ENCODE measurements around the gene EPHA6.
A peak's percentile ranks its signal among the peaks of the same experiment; 100 is the strongest.

Gene EPHA6

GRCh38 chr3:96986241-96986640, 171.8 kb downstream of the EPHA6 start:
- no peak overlapping the region for H3K4me3 ChIP-seq (ENCODE audit: low read depth, low read length)
- TF ChIP-seq CTCF (IDR thresholded peaks at IDR 0.05; ENCODE audit: control insufficient read depth, extremely low read depth, insufficient read depth) = no peak
- peak; percentile 86 for DNase-seq (ENCODE audit: low read depth)

- no peak overlapping the region for H3K4me3 ChIP-seq (ENCODE audit: low read depth, low read length)
- no peak for DNase-seq (ENCODE audit: low read depth)
- no peak for TF ChIP-seq CTCF (IDR thresholded peaks at IDR 0.05; ENCODE audit: control insufficient read depth, extremely low read depth, insufficient read depth)
Observed at GRCh38 chr3:96991231-96991630, 176.8 kb downstream of the EPHA6 start.

- DNase-seq (ENCODE audit: low read depth) = no peak
- TF ChIP-seq CTCF (IDR thresholded peaks at IDR 0.05; ENCODE audit: control insufficient read depth, extremely low read depth, insufficient read depth) = no peak
- H3K4me3 ChIP-seq (ENCODE audit: low read depth, low read length) = no peak overlapping the region
Observed at GRCh38 chr3:96991800-96992365, 177.5 kb downstream of the EPHA6 start.

- no peak for DNase-seq (ENCODE audit: low read depth)
- no peak overlapping the region for H3K4me3 ChIP-seq (ENCODE audit: low read depth, low read length)
- TF ChIP-seq CTCF (IDR thresholded peaks at IDR 0.05; ENCODE audit: control insufficient read depth, extremely low read depth, insufficient read depth) = no peak
Observed at GRCh38 chr3:96994988-96995387, 180.6 kb downstream of the EPHA6 start.

GRCh38 chr3:96996009-96996408, 181.6 kb downstream of the EPHA6 start:
- no peak overlapping the region for H3K4me3 ChIP-seq (ENCODE audit: low read depth, low read length)
- DNase-seq (ENCODE audit: low read depth) = no peak
- no peak for TF ChIP-seq CTCF (IDR thresholded peaks at IDR 0.05; ENCODE audit: control insufficient read depth, extremely low read depth, insufficient read depth)

- no peak for TF ChIP-seq CTCF (IDR thresholded peaks at IDR 0.05; ENCODE audit: control insufficient read depth, extremely low read depth, insufficient read depth)
Observed at GRCh38 chr3:97001611-97002010, 187.2 kb downstream of the EPHA6 start.

GRCh38 chr3:97009427-97010019, 195.1 kb downstream of the EPHA6 start:
- H3K4me3 ChIP-seq (ENCODE audit: low read depth, low read length) = no peak overlapping the region
- TF ChIP-seq CTCF (IDR thresholded peaks at IDR 0.05; ENCODE audit: control insufficient read depth, extremely low read depth, insufficient read depth) = no peak
- no peak for DNase-seq (ENCODE audit: low read depth)

More at GRCh38 chr3:97001611-97002010, 187.2 kb downstream of the EPHA6 start:
- no peak overlapping the region for H3K4me3 ChIP-seq (ENCODE audit: low read depth, low read length)
- DNase-seq (ENCODE audit: low read depth) = no peak

Measured in LNCaP clone FGC (cell line).